ENCODE measurements around the gene INPP4B. TPM values are rescaled to one million over a fixed set of nuclear protein-coding genes. Genes with fewer than 3 reads are reported as not detected.

The INPP4B gene
- polyA plus RNA-seq, 1 experiment = 5.1 TPM

GRCh38 chr4:141977433-141977832, 868.7 kb downstream of the INPP4B start:
- TF ChIP-seq, protein P1, sequence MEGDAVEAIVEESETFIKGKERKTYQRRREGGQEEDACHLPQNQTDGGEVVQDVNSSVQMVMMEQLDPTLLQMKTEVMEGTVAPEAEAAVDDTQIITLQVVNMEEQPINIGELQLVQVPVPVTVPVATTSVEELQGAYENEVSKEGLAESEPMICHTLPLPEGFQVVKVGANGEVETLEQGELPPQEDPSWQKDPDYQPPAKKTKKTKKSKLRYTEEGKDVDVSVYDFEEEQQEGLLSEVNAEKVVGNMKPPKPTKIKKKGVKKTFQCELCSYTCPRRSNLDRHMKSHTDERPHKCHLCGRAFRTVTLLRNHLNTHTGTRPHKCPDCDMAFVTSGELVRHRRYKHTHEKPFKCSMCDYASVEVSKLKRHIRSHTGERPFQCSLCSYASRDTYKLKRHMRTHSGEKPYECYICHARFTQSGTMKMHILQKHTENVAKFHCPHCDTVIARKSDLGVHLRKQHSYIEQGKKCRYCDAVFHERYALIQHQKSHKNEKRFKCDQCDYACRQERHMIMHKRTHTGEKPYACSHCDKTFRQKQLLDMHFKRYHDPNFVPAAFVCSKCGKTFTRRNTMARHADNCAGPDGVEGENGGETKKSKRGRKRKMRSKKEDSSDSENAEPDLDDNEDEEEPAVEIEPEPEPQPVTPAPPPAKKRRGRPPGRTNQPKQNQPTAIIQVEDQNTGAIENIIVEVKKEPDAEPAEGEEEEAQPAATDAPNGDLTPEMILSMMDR (IDR thresholded peaks at IDR 0.05; ENCODE audit: low read depth, low read length) = no peak
- POLR2A ChIA-PET = no interaction called here
- DNase-seq (ENCODE audit: low read depth, low spot score) = no peak
- no peak overlapping the region for H3K4me3 ChIP-seq (ENCODE audit: low read depth, low read length)
- CTCF ChIA-PET = no interaction called here
- no peak overlapping the region for H3K27ac ChIP-seq (ENCODE audit: low read depth, low read length)
- H3K27me3 ChIP-seq (ENCODE audit: control insufficient read depth, insufficient read depth, low read length) = no peaks in the 10 kb centered on the region
- H3K9me3 ChIP-seq (ENCODE audit: control insufficient read depth, insufficient read depth, low read length) = no peaks in the 10 kb centered on the region; the same call in 1 of the 2 replicates

All from AG04450 (cell line).